CD4-positive, alpha-beta T cell (primary cell): ENCODE data around the gene ARHGEF28. TPM values are rescaled to one million over a fixed set of nuclear protein-coding genes. Genes with fewer than 3 reads are reported as not detected.

ENCODE experiments used
- ATAC-seq: fragments of 200-7000 bp; cut with Tn5 transposase; one replicate; pipeline ENCODE4 v1.10.0; 2022; ENCODE audit warnings: mild to moderate bottlenecking; ENCODE audit not compliant: poor library complexity
- CTCF ChIA-PET: fragments of 350-600 bp; sonication (Branson Sonifier 250); formaldehyde crosslinking; loops from one replicate; lab custom pipeline; 2021; ENCODE audit warnings: antibody characterized with exemption, inconsistent platforms; lab: Charles Lee
- POLR2A ChIA-PET: fragments of 350-600 bp; sonication (Branson Sonifier 250); formaldehyde crosslinking; loops from one replicate; lab custom pipeline; 2021; ENCODE audit warnings: antibody characterized with exemption, inconsistent platforms; lab: Charles Lee
- DNase-seq, 14 experiments: peaks; one replicate each; pipeline ENCODE4 v3.0.0-alpha.2; 2013 to 2020; ENCODE audit warnings: mixed read lengths in 2 of 14
- H3K27ac ChIP-seq, 2 donors: one replicate each; pipeline versions ENCODE4 v1.5.1 to v1.7.0; 2013; ENCODE audit warnings: low read length in 2 of 2, low read depth in 1 of 2, mild to moderate bottlenecking in 1 of 2
- H3K27me3 ChIP-seq, 2 experiments: 1 replicate in 1 of 2; 2 replicates in 1 of 2; pipeline versions ENCODE4 v1.6.1 to v1.7.0; 2013; ENCODE audit warnings: low read length in 2 of 2, control low read depth in 1 of 2, mild to moderate bottlenecking in 1 of 2, moderate library complexity in 1 of 2; ENCODE audit not compliant: insufficient read depth in 2 of 2, control insufficient read depth in 1 of 2
- H3K36me3 ChIP-seq: one replicate; pipeline ENCODE4 v1.6.1; 2013; ENCODE audit warnings: low read length, control low read depth; ENCODE audit not compliant: insufficient read depth
- H3K4me1 ChIP-seq: one replicate; pipeline ENCODE4 v1.6.1; 2013; ENCODE audit warnings: low read length, control low read depth; ENCODE audit not compliant: insufficient read depth
- H3K4me3 ChIP-seq: one replicate; pipeline ENCODE4 v1.5.1; 2013; ENCODE audit warnings: mild to moderate bottlenecking, low read length, moderate library complexity
- H3K9me3 ChIP-seq, 2 experiments: 1 replicate in 1 of 2; 2 replicates in 1 of 2; pipeline versions ENCODE4 v1.6.1 to v1.7.0; 2013; ENCODE audit warnings: low read length in 2 of 2, mild to moderate bottlenecking in 2 of 2, control low read depth in 1 of 2, moderate library complexity in 1 of 2; ENCODE audit not compliant: control insufficient read depth in 1 of 2, insufficient read depth in 1 of 2
- H3K27ac Mint-ChIP-seq: one replicate; pipeline ENCODE4 v1.8.0; 2020; ENCODE audit warnings: mixed read lengths
- H3K27me3 Mint-ChIP-seq: one replicate; pipeline ENCODE4 v1.8.0; 2021; ENCODE audit warnings: mixed read lengths
- H3K36me3 Mint-ChIP-seq: one replicate; pipeline ENCODE4 v1.8.0; 2021; ENCODE audit warnings: low read depth, mixed read lengths
- H3K4me1 Mint-ChIP-seq: one replicate; pipeline ENCODE4 v1.8.0; 2021; ENCODE audit warnings: low read depth, mixed read lengths
- H3K4me3 Mint-ChIP-seq: one replicate; pipeline ENCODE4 v1.8.0; 2020; ENCODE audit warnings: mild to moderate bottlenecking, mixed read lengths
- H3K9me3 Mint-ChIP-seq: one replicate; pipeline ENCODE4 v1.8.0; 2020; ENCODE audit warnings: mixed read lengths
- CTCF ChIP-seq: fragments of 200-600 bp; IDR thresholded peaks from one replicate; pipeline ENCODE4 v1.8.0; 2022; ENCODE audit warnings: antibody characterized with exemption, mild to moderate bottlenecking
- intact Hi-C, 2 experiments: fragments of 100-400 bp; cut with DNase I in 1 of 2; cut with micrococcal nuclease in 1 of 2; formaldehyde crosslinking; loops; one replicate each; pipeline versions ENCODE4 v1.15.1 to v1.9.0; 2023 to 2025; cut with DNase I, micrococcal nuclease
- total RNA-seq, 174 experiments: library from RNA in 2 of 174; stranded (reverse) in 2 of 174; gene quantifications; one replicate each; pipeline ENCODE4 v1.2.3 and lab custom pipeline; 2021 to 2026

The ARHGEF28 gene
- total RNA-seq, 2 experiments from 2014 or later: not detected

DNA sequence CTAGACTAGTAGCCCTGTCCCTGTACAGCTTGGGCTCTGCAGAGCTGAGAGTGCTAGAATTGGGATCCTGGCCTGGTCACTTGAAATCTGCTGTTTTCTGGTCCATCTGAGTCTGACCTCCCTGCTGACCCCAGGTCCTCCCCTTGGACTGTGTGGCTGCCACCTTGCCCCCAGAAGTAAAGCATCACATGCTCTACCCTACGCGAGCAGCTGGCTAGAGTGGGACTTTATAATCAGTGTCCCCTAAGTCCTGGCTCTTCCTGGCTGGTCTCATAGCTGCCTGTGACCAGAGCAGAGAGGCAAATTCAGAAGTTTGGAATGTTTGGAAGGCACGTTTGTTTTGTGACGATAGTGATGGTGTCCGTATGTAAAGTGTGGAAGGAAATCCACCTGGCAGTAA lies 81.0 kb downstream of the ARHGEF28 start:
- Mint-ChIP-seq H3K27me3 (peaks cover 24% of the 10 kb centered on the region), H3K9me3 (peaks cover 11% of the 10 kb centered on the region), H3K36me3 (no peaks in the 10 kb centered on the region), H3K4me1 (no peaks in the 10 kb centered on the region), H3K4me3 (no peak overlapping the region), H3K27ac (no peak overlapping the region)
- ChIA-PET CTCF (no interaction called here), POLR2A (no interaction called here)
- Histone ChIP-seq H3K4me1 (no peaks in the 10 kb centered on the region), H3K4me3 (no peak overlapping the region), H3K27me3 (no peaks in the 10 kb centered on the region), H3K9me3 (peaks cover 0 to 4% of the 10 kb centered on the region in 2 experiments), H3K36me3 (no peaks in the 10 kb centered on the region), H3K27ac (no peak overlapping the region)
- ATAC-seq: no peak
- no peak for DNase-seq
- intact Hi-C loops: no loop called here
- no peak for TF ChIP-seq CTCF

DNA sequence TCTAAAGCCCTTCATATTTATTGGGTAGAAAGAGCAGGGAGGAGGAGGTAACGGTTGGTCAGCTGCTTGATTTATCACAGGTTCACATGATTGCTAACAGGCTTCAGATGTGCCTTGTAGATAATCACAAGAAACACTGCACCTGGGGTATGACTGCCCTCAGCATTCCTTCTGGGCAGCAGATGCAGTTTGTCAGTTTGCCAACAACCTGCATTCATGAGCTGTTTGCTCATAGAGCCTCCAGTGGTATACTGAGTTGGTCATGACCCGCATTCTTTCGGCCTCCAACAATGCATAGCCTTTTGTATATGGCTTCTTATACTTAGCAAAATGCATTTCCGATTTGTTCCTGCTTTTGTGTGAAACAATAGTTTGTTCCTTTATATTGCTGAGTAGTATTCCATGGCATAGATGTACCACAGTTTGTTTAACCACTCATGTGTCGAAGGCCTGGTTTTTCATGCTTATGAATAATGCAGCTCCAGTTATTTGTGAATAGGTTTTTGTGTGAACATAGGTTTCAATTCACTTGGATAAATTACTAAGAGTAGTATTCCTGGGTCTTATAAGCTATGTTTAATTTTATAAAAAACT lies 83.6 kb downstream of the ARHGEF28 start:
- Mint-ChIP-seq H3K9me3 (peaks cover 11% of the 10 kb centered on the region), H3K27ac (no peak overlapping the region), H3K36me3 (no peaks in the 10 kb centered on the region), H3K4me3 (no peak overlapping the region), H3K27me3 (peaks cover 32% of the 10 kb centered on the region), H3K4me1 (no peaks in the 10 kb centered on the region)
- no peak for ATAC-seq
- intact Hi-C loops: no loop called here
- CTCF ChIA-PET: no interaction called here
- no peaks in the 10 kb centered on the region for H3K4me1 ChIP-seq
- no peak overlapping the region for H3K27ac ChIP-seq
- no peaks in the 10 kb centered on the region for H3K36me3 ChIP-seq
- POLR2A ChIA-PET: no interaction called here
- no peak for DNase-seq
- no peak for TF ChIP-seq CTCF
- H3K27me3 ChIP-seq: no peaks in the 10 kb centered on the region
- no peak overlapping the region for H3K4me3 ChIP-seq
- peaks cover 0 to 4% of the 10 kb centered on the region in 2 experiments for H3K9me3 ChIP-seq

- no peaks in the 10 kb centered on the region for H3K36me3 ChIP-seq
- Mint-ChIP-seq H3K36me3 (no peaks in the 10 kb centered on the region), H3K27me3 (peaks cover 33% of the 10 kb centered on the region), H3K27ac (no peak overlapping the region), H3K9me3 (peaks cover 2% of the 10 kb centered on the region), H3K4me1 (no peaks in the 10 kb centered on the region), H3K4me3 (no peak overlapping the region)
- H3K4me1 ChIP-seq: no peaks in the 10 kb centered on the region
- intact Hi-C loops: no loop called here
- no peak for ATAC-seq
- H3K9me3 ChIP-seq: no peaks in the 10 kb centered on the region
- DNase-seq: no peak
- ChIA-PET CTCF (no interaction called here), POLR2A (no interaction called here)
- no peak overlapping the region for H3K4me3 ChIP-seq
- peaks cover 0 to 4% of the 10 kb centered on the region in 2 experiments for H3K27me3 ChIP-seq
- H3K27ac ChIP-seq: no peak overlapping the region
- TF ChIP-seq CTCF: no peak
Measured at GRCh38 chr5:73716284-73716808, 90.3 kb downstream of the ARHGEF28 start.
